K562 (cell line): ENCODE results near the gene FAAP24. TPM values are rescaled to one million over a fixed set of nuclear protein-coding genes. Genes with fewer than 3 reads are reported as not detected.

Experiments used
- MBD2 ChIP-seq: sonication (generic); IDR thresholded peaks from 2 replicates; pipeline ENCODE4 v1.6.1; 2016; ENCODE audit warnings: low read depth, borderline replicate concordance
- MCM7 ChIP-seq, 2 experiments: fragments of 450-650 bp; IDR thresholded peaks; 2 replicates each; pipeline ENCODE4 v1.6.1; 2016 to 2018
- ZEB2 ChIP-seq: fragments of 450-650 bp; IDR thresholded peaks from 2 replicates; pipeline ENCODE4 v1.6.1; 2016
- polyA plus RNA-seq, 8 experiments: library from polyadenylated mRNA; depleted of rRNA in 4 of 8; stranded (reverse) in 5 of 8; unstranded in 3 of 8; fragments of >200 nt; fragmentation: Nextera tagmentation in 2 of 8; fragmentation: Illumina TruSeq in 1 of 8; extraction: Ambion mirVana in 2 of 8; extraction: Trizol in 1 of 8; gene quantifications; 2 replicates each; pipeline versions ENCODE4 v1.2.1 to v1.2.3, GENCODE V29; 2011 to 2014; ENCODE audit warnings: inconsistent platforms in 1 of 8, missing spikeins in 1 of 8
- total RNA-seq, 7 experiments: library from RNA; depleted of rRNA in 6 of 7; stranded (reverse); fragments of >200 nt in 6 of 7; fragmentation: Illumina TruSeq in 2 of 7; extraction: Trizol in 2 of 7; gene quantifications; 2 replicates each; pipeline versions ENCODE4 v1.2.1 to v1.2.3, GENCODE V29; 2011 to 2021; ENCODE audit warnings: low replicate concordance in 1 of 7
- TF ChIP-seq, protein P1 (sequence below): fragments of 250-450 bp; sonication (Bioruptor Pico); IDR thresholded peaks from 2 replicates; pipeline ENCODE4 v1.8.0; 2022; ENCODE audit warnings: inconsistent platforms, mild to moderate bottlenecking, moderate library complexity, borderline replicate concordance
- TF ChIP-seq, protein P2 (sequence below), 2 experiments: fragments of 450-650 bp; formaldehyde crosslinking in 1 of 2; IDR thresholded peaks; 2 replicates each; pipeline versions ENCODE4 v1.4.0 to v1.6.1; 2014 to 2020; ENCODE audit warnings: mild to moderate bottlenecking in 2 of 2, borderline replicate concordance in 1 of 2, low read depth in 1 of 2
- TF ChIP-seq, protein P3 (sequence below): fragments of 250-450 bp; sonication (Bioruptor Pico); IDR thresholded peaks from 2 replicates; pipeline ENCODE4 v1.8.0; 2021; ENCODE audit warnings: moderate library complexity, mild to moderate bottlenecking, inconsistent platforms
- TF ChIP-seq, protein P4 (sequence below): sonication (generic); IDR thresholded peaks from 2 replicates; pipeline ENCODE4 v1.6.1; 2016

FAAP24 gene
- total and polyA plus RNA-seq, 9 of the 15 experiments (the other 6 are each of a cell fraction or from before 2014, with no cell fraction given): 4.6 to 21.6 (median 8.2) TPM

DNA sequence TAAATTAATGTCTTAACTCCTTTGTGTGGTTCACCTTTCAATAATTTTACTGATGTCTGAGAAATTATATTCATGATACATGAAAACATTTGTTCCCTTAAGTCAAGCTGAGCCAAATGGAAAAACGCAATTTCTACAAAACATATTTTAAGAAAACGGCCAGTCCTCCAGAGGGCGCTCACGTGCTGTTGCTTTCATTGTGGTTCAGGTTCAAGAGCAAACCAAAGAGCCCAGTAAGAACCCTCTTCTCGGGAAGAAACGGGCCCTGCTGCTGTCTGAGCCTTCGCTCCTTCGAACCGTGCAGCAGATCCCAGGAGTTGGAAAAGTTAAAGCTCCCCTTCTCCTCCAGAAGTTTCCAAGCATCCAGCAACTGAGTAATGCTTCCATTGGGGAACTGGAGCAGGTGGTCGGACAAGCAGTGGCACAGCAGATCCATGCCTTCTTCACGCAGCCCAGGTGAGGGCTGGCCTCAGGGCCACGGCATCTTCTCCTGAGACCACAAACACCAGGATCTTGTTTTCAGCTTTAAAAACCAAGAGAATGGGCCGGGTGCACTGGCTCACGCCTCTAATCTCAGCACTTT is 4.3 kb downstream of the FAAP24 start (continued):
- TF ChIP-seq MBD2 (no peak), ZEB2 (no peak), MCM7 (IDR thresholded peaks at IDR 0.05) (no peak)
- TF ChIP-seq, protein P1, sequence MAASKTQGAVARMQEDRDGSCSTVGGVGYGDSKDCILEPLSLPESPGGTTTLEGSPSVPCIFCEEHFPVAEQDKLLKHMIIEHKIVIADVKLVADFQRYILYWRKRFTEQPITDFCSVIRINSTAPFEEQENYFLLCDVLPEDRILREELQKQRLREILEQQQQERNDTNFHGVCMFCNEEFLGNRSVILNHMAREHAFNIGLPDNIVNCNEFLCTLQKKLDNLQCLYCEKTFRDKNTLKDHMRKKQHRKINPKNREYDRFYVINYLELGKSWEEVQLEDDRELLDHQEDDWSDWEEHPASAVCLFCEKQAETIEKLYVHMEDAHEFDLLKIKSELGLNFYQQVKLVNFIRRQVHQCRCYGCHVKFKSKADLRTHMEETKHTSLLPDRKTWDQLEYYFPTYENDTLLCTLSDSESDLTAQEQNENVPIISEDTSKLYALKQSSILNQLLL (CRISPR knock-in tag): no peak
- TF ChIP-seq, protein P2, sequence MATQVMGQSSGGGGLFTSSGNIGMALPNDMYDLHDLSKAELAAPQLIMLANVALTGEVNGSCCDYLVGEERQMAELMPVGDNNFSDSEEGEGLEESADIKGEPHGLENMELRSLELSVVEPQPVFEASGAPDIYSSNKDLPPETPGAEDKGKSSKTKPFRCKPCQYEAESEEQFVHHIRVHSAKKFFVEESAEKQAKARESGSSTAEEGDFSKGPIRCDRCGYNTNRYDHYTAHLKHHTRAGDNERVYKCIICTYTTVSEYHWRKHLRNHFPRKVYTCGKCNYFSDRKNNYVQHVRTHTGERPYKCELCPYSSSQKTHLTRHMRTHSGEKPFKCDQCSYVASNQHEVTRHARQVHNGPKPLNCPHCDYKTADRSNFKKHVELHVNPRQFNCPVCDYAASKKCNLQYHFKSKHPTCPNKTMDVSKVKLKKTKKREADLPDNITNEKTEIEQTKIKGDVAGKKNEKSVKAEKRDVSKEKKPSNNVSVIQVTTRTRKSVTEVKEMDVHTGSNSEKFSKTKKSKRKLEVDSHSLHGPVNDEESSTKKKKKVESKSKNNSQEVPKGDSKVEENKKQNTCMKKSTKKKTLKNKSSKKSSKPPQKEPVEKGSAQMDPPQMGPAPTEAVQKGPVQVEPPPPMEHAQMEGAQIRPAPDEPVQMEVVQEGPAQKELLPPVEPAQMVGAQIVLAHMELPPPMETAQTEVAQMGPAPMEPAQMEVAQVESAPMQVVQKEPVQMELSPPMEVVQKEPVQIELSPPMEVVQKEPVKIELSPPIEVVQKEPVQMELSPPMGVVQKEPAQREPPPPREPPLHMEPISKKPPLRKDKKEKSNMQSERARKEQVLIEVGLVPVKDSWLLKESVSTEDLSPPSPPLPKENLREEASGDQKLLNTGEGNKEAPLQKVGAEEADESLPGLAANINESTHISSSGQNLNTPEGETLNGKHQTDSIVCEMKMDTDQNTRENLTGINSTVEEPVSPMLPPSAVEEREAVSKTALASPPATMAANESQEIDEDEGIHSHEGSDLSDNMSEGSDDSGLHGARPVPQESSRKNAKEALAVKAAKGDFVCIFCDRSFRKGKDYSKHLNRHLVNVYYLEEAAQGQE (IDR thresholded peaks at IDR 0.05; ENCODE audit: borderline replicate concordance): peak; percentile 88
- TF ChIP-seq, protein P2 (CRISPR knock-in tag; IDR thresholded peaks at IDR 0.05; ENCODE audit: low read depth): no peak
- TF ChIP-seq, protein P3, sequence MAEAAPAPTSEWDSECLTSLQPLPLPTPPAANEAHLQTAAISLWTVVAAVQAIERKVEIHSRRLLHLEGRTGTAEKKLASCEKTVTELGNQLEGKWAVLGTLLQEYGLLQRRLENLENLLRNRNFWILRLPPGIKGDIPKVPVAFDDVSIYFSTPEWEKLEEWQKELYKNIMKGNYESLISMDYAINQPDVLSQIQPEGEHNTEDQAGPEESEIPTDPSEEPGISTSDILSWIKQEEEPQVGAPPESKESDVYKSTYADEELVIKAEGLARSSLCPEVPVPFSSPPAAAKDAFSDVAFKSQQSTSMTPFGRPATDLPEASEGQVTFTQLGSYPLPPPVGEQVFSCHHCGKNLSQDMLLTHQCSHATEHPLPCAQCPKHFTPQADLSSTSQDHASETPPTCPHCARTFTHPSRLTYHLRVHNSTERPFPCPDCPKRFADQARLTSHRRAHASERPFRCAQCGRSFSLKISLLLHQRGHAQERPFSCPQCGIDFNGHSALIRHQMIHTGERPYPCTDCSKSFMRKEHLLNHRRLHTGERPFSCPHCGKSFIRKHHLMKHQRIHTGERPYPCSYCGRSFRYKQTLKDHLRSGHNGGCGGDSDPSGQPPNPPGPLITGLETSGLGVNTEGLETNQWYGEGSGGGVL (CRISPR knock-in tag): no peak
- TF ChIP-seq, protein P4, sequence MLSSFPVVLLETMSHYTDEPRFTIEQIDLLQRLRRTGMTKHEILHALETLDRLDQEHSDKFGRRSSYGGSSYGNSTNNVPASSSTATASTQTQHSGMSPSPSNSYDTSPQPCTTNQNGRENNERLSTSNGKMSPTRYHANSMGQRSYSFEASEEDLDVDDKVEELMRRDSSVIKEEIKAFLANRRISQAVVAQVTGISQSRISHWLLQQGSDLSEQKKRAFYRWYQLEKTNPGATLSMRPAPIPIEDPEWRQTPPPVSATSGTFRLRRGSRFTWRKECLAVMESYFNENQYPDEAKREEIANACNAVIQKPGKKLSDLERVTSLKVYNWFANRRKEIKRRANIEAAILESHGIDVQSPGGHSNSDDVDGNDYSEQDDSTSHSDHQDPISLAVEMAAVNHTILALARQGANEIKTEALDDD: no peak
- TF ChIP-seq, all 486 proteins: peak for 10
